T-helper 2 cell treated with Interferon-gamma antibody and Interleukin-4, amounts not matched to agents 5 μg/mL and 100 μg/mL, for 36 hours (primary cell): ENCODE measurements around the gene C9orf50.

Experiments used
- DNase-seq: peaks from one replicate; pipeline ENCODE4 v3.0.0; 2021; ENCODE audit warnings: low spot score
- H3K27ac Mint-ChIP-seq: one replicate; pipeline ENCODE4 v1.8.0; 2021; ENCODE audit warnings: mild to moderate bottlenecking, mixed read lengths
- H3K27me3 Mint-ChIP-seq: one replicate; pipeline ENCODE4 v1.8.0; 2021; ENCODE audit warnings: low read depth, mixed read lengths
- H3K36me3 Mint-ChIP-seq: one replicate; pipeline ENCODE4 v1.8.0; 2021; ENCODE audit warnings: low read depth, mixed read lengths
- H3K4me1 Mint-ChIP-seq: one replicate; pipeline ENCODE4 v1.8.0; 2021; ENCODE audit warnings: low read depth, mixed read lengths
- H3K4me3 Mint-ChIP-seq: one replicate; pipeline ENCODE4 v1.8.0; 2022; ENCODE audit warnings: mild to moderate bottlenecking, moderate library complexity, mixed read lengths
- H3K9me3 Mint-ChIP-seq: one replicate; pipeline ENCODE4 v1.8.0; 2021; ENCODE audit warnings: mixed read lengths

C9orf50 gene

DNA sequence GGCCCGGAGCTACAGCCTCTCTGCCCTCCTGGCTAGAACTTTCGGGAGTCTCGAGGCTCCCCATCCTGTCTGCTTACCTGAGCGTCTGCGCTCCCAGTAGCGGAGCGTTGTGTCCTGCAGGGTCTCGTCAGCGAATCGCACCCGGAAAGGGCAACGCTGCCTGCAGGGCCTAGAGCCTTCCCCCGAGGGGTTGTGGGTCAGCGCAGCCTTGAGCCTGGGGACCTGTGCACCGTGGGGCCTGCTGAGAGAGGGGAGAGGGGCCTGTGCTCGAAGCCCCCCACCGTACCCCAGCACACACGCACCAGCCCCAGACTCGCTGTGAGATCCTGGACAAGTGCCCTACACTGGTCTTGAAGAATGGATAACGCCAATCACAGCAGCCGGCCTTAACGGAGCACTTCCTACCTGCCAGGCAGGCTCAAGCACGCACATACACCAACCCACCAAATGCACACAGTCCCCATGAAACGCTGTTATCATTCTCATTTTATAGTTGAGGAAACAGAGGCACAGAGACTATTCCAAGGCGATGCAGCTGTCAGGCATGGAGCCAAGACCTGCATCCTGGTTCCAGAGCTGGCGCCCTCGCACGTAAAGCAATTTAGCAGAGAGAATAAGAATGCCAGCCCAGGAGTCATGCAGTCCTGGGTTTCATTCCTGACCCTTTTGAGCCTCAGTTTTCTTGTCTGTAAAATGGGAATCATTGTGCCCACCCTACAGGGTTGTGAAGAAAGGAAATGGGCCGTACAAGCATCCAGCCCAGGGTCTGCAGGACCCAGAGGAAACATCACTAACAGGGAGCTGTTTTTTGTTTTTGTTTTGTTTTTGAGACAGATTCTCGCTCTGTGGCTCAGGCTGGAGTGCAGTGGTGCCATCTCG, 5.3 kb downstream of the C9orf50 start:
- H3K27ac Mint-ChIP-seq, result no peak overlapping the region
- peaks cover 6% of the 10 kb centered on the region for H3K4me1 Mint-ChIP-seq
- no peak overlapping the region for H3K4me3 Mint-ChIP-seq
- no peak for DNase-seq
- H3K27me3 Mint-ChIP-seq, result peaks cover 21% of the 10 kb centered on the region
- no peaks in the 10 kb centered on the region for H3K9me3 Mint-ChIP-seq
- H3K36me3 Mint-ChIP-seq, result peaks cover 4% of the 10 kb centered on the region

GRCh38 chr9:129614932-129615331, 6.0 kb downstream of the C9orf50 start:
- no peak overlapping the region for H3K4me3 Mint-ChIP-seq
- no peaks in the 10 kb centered on the region for H3K9me3 Mint-ChIP-seq
- H3K27ac Mint-ChIP-seq, result no peak overlapping the region
- no peak for DNase-seq
- peaks cover 4% of the 10 kb centered on the region for H3K36me3 Mint-ChIP-seq
- peaks cover 21% of the 10 kb centered on the region for H3K27me3 Mint-ChIP-seq
- peaks cover 7% of the 10 kb centered on the region for H3K4me1 Mint-ChIP-seq

DNA sequence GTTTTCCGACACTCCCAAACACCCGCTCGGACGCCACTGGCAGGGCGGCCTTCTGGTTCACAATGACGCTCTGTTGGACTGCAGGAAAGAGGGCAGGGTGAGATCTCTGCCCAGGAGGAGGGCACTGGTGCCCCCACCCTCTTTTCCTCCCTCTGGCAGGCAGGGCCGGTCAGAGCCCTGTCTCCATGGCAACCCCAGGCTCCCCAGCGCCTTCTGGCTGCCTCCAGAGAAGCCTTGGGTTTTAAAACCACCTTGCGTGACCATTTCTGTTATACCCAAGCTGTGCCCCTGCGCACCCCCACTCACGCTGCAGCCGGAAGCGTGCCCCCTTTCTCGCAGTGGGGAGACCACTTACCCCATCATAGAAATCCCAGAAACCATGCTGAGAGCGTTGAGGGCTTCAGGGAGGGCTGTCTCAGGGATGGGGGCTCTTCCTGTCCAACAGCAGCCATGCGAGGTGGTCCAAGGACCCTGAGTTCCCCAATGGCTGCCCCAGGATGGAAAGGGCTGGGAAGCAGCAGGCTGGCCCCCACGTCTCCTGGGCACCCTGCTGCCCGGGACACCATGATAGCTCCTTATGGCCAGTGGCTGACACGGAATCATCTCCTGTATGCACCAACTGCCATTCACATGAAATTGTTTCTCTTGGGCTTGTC, 7.3 kb downstream of the C9orf50 start:
- Mint-ChIP-seq H3K9me3 (no peaks in the 10 kb centered on the region), H3K4me1 (peaks cover 15% of the 10 kb centered on the region), H3K27me3 (peaks cover 11% of the 10 kb centered on the region), H3K27ac (no peak overlapping the region), H3K4me3 (no peak overlapping the region), H3K36me3 (peaks cover 1% of the 10 kb centered on the region)
- DNase-seq, result no peak

- peaks cover 6% of the 10 kb centered on the region for H3K27me3 Mint-ChIP-seq
- H3K4me3 Mint-ChIP-seq, result no peak overlapping the region
- H3K4me1 Mint-ChIP-seq, result peaks cover 16% of the 10 kb centered on the region
- no peaks in the 10 kb centered on the region for H3K9me3 Mint-ChIP-seq
- H3K36me3 Mint-ChIP-seq, result no peaks in the 10 kb centered on the region
- DNase-seq, result no peak
- H3K27ac Mint-ChIP-seq, result no peak overlapping the region
These were observed 7.9 kb downstream of the C9orf50 start for GRCh38 chr9:129612815-129613519.

GRCh38 chr9:129612123-129612522, 8.8 kb downstream of the C9orf50 start:
- H3K27ac Mint-ChIP-seq, result no peak overlapping the region
- no peaks in the 10 kb centered on the region for H3K9me3 Mint-ChIP-seq
- H3K27me3 Mint-ChIP-seq, result no peaks in the 10 kb centered on the region
- H3K4me3 Mint-ChIP-seq, result no peak overlapping the region
- DNase-seq, result no peak
- H3K36me3 Mint-ChIP-seq, result no peaks in the 10 kb centered on the region
- peaks cover 21% of the 10 kb centered on the region for H3K4me1 Mint-ChIP-seq

DNA sequence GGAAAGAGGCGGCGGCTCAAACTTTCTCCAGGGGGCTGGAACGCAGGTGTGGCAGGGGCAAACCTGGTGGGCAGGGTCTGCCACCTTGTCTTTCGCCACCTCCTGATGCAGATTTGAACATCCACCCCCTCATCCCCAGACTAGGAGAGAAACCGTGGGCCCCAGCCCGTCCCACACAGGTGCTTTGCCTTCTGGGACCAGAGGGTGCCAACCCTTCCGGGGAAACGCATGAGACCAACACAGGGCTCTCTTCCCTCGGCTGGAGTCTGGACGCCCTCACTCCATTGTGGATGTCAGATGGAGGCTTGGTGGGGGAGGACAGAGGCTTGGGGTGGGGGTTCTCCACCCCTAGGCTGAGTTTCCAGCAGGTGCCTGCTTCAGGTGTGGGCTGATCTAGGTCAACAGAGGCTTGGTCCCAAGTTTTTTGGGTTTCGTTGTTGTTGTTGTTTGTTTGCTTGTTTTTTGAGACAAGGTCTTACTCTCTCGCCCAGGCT, 9.5 kb downstream of the C9orf50 start:
- DNase-seq, result no peak
- H3K9me3 Mint-ChIP-seq, result no peaks in the 10 kb centered on the region
- no peak overlapping the region for H3K27ac Mint-ChIP-seq
- H3K27me3 Mint-ChIP-seq, result no peaks in the 10 kb centered on the region
- H3K36me3 Mint-ChIP-seq, result no peaks in the 10 kb centered on the region
- peak overlapping the region; percentile 83 for H3K4me3 Mint-ChIP-seq
- H3K4me1 Mint-ChIP-seq, result peaks cover 25% of the 10 kb centered on the region

GRCh38 chr9:129610473-129611306, 10.2 kb downstream of the C9orf50 start:
- H3K27me3 Mint-ChIP-seq, result no peaks in the 10 kb centered on the region
- H3K27ac Mint-ChIP-seq, result peak overlapping the region; percentile 65
- peak; percentile 72 for DNase-seq
- H3K9me3 Mint-ChIP-seq, result no peaks in the 10 kb centered on the region
- peaks cover 25% of the 10 kb centered on the region for H3K4me1 Mint-ChIP-seq
- H3K36me3 Mint-ChIP-seq, result no peaks in the 10 kb centered on the region
- peak overlapping the region; percentile 83 for H3K4me3 Mint-ChIP-seq

DNA sequence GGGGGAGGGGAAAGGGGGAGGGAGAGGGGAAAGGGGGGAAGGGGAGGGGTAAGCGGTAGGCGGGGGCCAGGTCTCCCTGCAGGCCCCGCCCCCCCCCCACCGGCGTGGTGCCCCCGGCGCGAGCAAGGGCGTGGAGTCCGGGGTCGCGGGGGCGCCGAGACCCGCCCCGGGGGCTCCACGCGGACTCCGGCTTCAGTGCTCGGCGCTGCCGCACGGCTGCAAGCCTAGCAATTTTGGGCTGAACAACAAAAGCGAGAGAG, 10.8 kb downstream of the C9orf50 start:
- peaks cover 25% of the 10 kb centered on the region for H3K4me1 Mint-ChIP-seq
- H3K27me3 Mint-ChIP-seq, result no peaks in the 10 kb centered on the region
- no peaks in the 10 kb centered on the region for H3K9me3 Mint-ChIP-seq
- no peak for DNase-seq
- peak overlapping the region; percentile 40 for H3K4me3 Mint-ChIP-seq
- no peak overlapping the region for H3K27ac Mint-ChIP-seq
- H3K36me3 Mint-ChIP-seq, result no peaks in the 10 kb centered on the region

GRCh38 chr9:129609486-129610212, 11.3 kb downstream of the C9orf50 start:
- H3K4me1 Mint-ChIP-seq, result peaks cover 29% of the 10 kb centered on the region
- no peaks in the 10 kb centered on the region for H3K9me3 Mint-ChIP-seq
- H3K36me3 Mint-ChIP-seq, result no peaks in the 10 kb centered on the region
- peak overlapping the region; percentile 93 for H3K4me3 Mint-ChIP-seq
- no peaks in the 10 kb centered on the region for H3K27me3 Mint-ChIP-seq
- H3K27ac Mint-ChIP-seq, result peak overlapping the region; percentile 93
- DNase-seq, result peak; percentile 52

GRCh38 chr9:129608561-129609481, 12.1 kb downstream of the C9orf50 start:
- Mint-ChIP-seq H3K9me3 (no peaks in the 10 kb centered on the region), H3K36me3 (no peaks in the 10 kb centered on the region), H3K27me3 (no peaks in the 10 kb centered on the region), H3K4me3 (peak overlapping the region; percentile 57), H3K27ac (peak overlapping the region; percentile 65), H3K4me1 (peaks cover 31% of the 10 kb centered on the region)
- no peak for DNase-seq

GRCh38 chr9:129607027-129607387, 13.9 kb downstream of the C9orf50 start:
- H3K4me1 Mint-ChIP-seq, result peaks cover 35% of the 10 kb centered on the region
- H3K4me3 Mint-ChIP-seq, result peak overlapping the region; percentile 41
- DNase-seq, result no peak
- H3K36me3 Mint-ChIP-seq, result no peaks in the 10 kb centered on the region
- H3K9me3 Mint-ChIP-seq, result no peaks in the 10 kb centered on the region
- H3K27me3 Mint-ChIP-seq, result no peaks in the 10 kb centered on the region
- H3K27ac Mint-ChIP-seq, result no peak overlapping the region

- H3K4me1 Mint-ChIP-seq, result peaks cover 35% of the 10 kb centered on the region
- no peak for DNase-seq
- H3K27ac Mint-ChIP-seq, result no peak overlapping the region
- H3K36me3 Mint-ChIP-seq, result no peaks in the 10 kb centered on the region
- H3K9me3 Mint-ChIP-seq, result no peaks in the 10 kb centered on the region
- H3K27me3 Mint-ChIP-seq, result no peaks in the 10 kb centered on the region
- no peak overlapping the region for H3K4me3 Mint-ChIP-seq
These were observed 14.5 kb downstream of the C9orf50 start for GRCh38 chr9:129606161-129607026.
